IMR-90 (cell line): ENCODE measurements around the gene SUN5. TPM values are rescaled to one million over a fixed set of nuclear protein-coding genes. Genes with fewer than 3 reads are reported as not detected.
A peak's percentile ranks its signal among the peaks of the same experiment; 100 is the strongest.

Experiments used
- ATAC-seq: fragments of 200-7000 bp; cut with Tn5 transposase; 2 replicates; pipeline ENCODE4 v1.9.1; 2020; ENCODE audit warnings: low read depth, mild to moderate bottlenecking, moderate library complexity
- BruUV-seq: library from RNA; stranded (reverse); fragments of 400-500 nt; replicated peaks from 2 replicates; lab custom pipeline; 2021; lab: Mats Ljungman, UMichigan
- CTCF ChIA-PET: fragments of 300-600 bp; formaldehyde crosslinking; extraction: SDS; loops from one replicate; lab custom pipeline; 2021; ENCODE audit warnings: antibody characterized with exemption; lab: Yijun Ruan, JAX
- POLR2A ChIA-PET: fragments of 300-600 bp; sonication (Branson Sonifier 250); formaldehyde crosslinking; loops from one replicate; lab custom pipeline; 2022; ENCODE audit warnings: antibody characterized with exemption; ENCODE audit not compliant: unreplicated experiment; lab: Charles Lee
- DNase-seq: peaks from one replicate; pipeline ENCODE4 v3.0.0; 2013
- H2AFZ ChIP-seq: replicated peaks from 2 replicates; pipeline ENCODE3; 2013; ENCODE audit warnings: low read length, mild to moderate bottlenecking; ENCODE audit not compliant: poor library complexity
- H2AK5ac ChIP-seq: 2 replicates; pipeline ENCODE4 v1.6.1; 2013; ENCODE audit warnings: low read depth, low read length, inconsistent platforms
- H2AK9ac ChIP-seq: replicated peaks from 2 replicates; pipeline ENCODE3; 2013; ENCODE audit warnings: mild to moderate bottlenecking, low read depth, low read length, moderate library complexity; ENCODE audit not compliant: poor library complexity
- H2BK120ac ChIP-seq: 2 replicates; pipeline ENCODE4 v1.6.1; 2013; ENCODE audit warnings: low read depth, low read length, inconsistent platforms
- H2BK15ac ChIP-seq: 3 replicates; pipeline ENCODE4 v1.6.1; 2013; ENCODE audit warnings: low read depth, low read length, inconsistent platforms
- H2BK20ac ChIP-seq: 2 replicates; pipeline ENCODE4 v1.6.1; 2013; ENCODE audit warnings: low read depth, mild to moderate bottlenecking, inconsistent platforms, low read length, moderate library complexity
- H2BK5ac ChIP-seq: 2 replicates; pipeline ENCODE4 v1.6.1; 2013; ENCODE audit warnings: mild to moderate bottlenecking, low read depth, low read length, inconsistent platforms; ENCODE audit not compliant: poor library complexity, severe bottlenecking
- H3K14ac ChIP-seq: replicated peaks from 2 replicates; pipeline ENCODE4 v1.6.1; 2013; ENCODE audit warnings: low read depth, low read length, inconsistent platforms
- H3K18ac ChIP-seq: 2 replicates; pipeline ENCODE4 v1.6.1; 2013; ENCODE audit warnings: low read depth, low read length, control low read depth
- H3K23ac ChIP-seq: 2 replicates; pipeline ENCODE4 v1.6.1; 2013; ENCODE audit warnings: low read depth, low read length, inconsistent platforms
- H3K27ac ChIP-seq: 2 replicates; pipeline ENCODE4 v1.5.1; 2013; ENCODE audit warnings: mild to moderate bottlenecking, control low read depth, low read length; ENCODE audit not compliant: insufficient read depth
- H3K27me3 ChIP-seq: 2 replicates; pipeline ENCODE4 v1.6.1; 2013; ENCODE audit warnings: low read length; ENCODE audit not compliant: control insufficient read depth, insufficient read depth
- H3K36me3 ChIP-seq: 2 replicates; pipeline ENCODE4 v1.6.1; 2013; ENCODE audit warnings: low read length, mixed read lengths; ENCODE audit not compliant: control insufficient read depth, insufficient read depth
- H3K4ac ChIP-seq: 2 replicates; pipeline ENCODE4 v1.6.1; 2013; ENCODE audit warnings: low read depth, low read length, inconsistent platforms
- H3K4me1 ChIP-seq: 2 replicates; pipeline ENCODE4 v1.6.1; 2013; ENCODE audit warnings: low read length, mixed read lengths; ENCODE audit not compliant: control insufficient read depth, insufficient read depth
- H3K4me2 ChIP-seq: 2 replicates; pipeline ENCODE4 v1.6.1; 2013; ENCODE audit warnings: low read depth, mild to moderate bottlenecking, control low read depth, low read length, moderate library complexity
- H3K4me3 ChIP-seq: 2 replicates; pipeline ENCODE4 v1.5.1; 2013; ENCODE audit warnings: low read depth, mild to moderate bottlenecking, control low read depth, low read length, moderate library complexity; ENCODE audit not compliant: insufficient read depth
- H3K56ac ChIP-seq: 2 replicates; pipeline ENCODE4 v1.6.1; 2013; ENCODE audit warnings: low read length, inconsistent platforms; ENCODE audit not compliant: insufficient read depth; ENCODE audit errors: extremely low read depth
- H3K79me1 ChIP-seq, 2 experiments: 2 replicates each; pipeline ENCODE4 v1.6.1; 2013; ENCODE audit warnings: low read length in 2 of 2, inconsistent platforms in 1 of 2, low read depth in 1 of 2
- H3K9ac ChIP-seq: 2 replicates; pipeline ENCODE4 v1.6.1; 2013; ENCODE audit warnings: low read depth, low read length, control low read depth
- H3K9me1 ChIP-seq: 2 replicates; pipeline ENCODE4 v1.6.1; 2013; ENCODE audit warnings: low read length, inconsistent platforms; ENCODE audit not compliant: insufficient read depth
- H3K9me3 ChIP-seq: 2 replicates; pipeline ENCODE4 v1.6.1; 2013; ENCODE audit warnings: low read length; ENCODE audit not compliant: control insufficient read depth, insufficient read depth
- H4K20me1 ChIP-seq: 2 replicates; pipeline ENCODE4 v1.6.1; 2013; ENCODE audit warnings: low read length, inconsistent platforms; ENCODE audit not compliant: insufficient read depth
- H4K5ac ChIP-seq: 2 replicates; pipeline ENCODE4 v1.6.1; 2013; ENCODE audit warnings: mild to moderate bottlenecking, low read depth, low read length, control low read depth
- H4K8ac ChIP-seq, 2 experiments: 2 replicates each; pipeline ENCODE4 v1.6.1; 2013; ENCODE audit warnings: low read depth in 2 of 2, low read length in 2 of 2, control low read depth in 1 of 2, inconsistent platforms in 1 of 2
- H4K91ac ChIP-seq: 2 replicates; pipeline ENCODE4 v1.6.1; 2013; ENCODE audit warnings: low read depth, low read length, inconsistent platforms; ENCODE audit not compliant: insufficient read depth
- CEBPB ChIP-seq: IDR thresholded peaks from 2 replicates; pipeline ENCODE4 v1.6.1; 2012; ENCODE audit warnings: low read depth, low read length, improper control_type of control experiment
- MAFK ChIP-seq: IDR thresholded peaks from 2 replicates; pipeline ENCODE4 v1.6.1; 2012; ENCODE audit warnings: low read depth, low read length, improper control_type of control experiment
- MAZ ChIP-seq: IDR thresholded peaks from 2 replicates; pipeline ENCODE4 v1.6.1; 2012; ENCODE audit warnings: low read depth, mild to moderate bottlenecking, low read length, improper control_type of control experiment, moderate library complexity, borderline replicate concordance
- RFX5 ChIP-seq: IDR thresholded peaks from 2 replicates; pipeline ENCODE4 v1.8.0; 2012; ENCODE audit warnings: low read depth, mild to moderate bottlenecking, low read length, moderate library complexity
- SMC3 ChIP-seq: fragments of 150-350 bp; IDR thresholded peaks from 2 replicates; pipeline ENCODE4 v1.6.1; 2016; ENCODE audit warnings: low read depth, mild to moderate bottlenecking, antibody characterized with exemption, low read length, moderate library complexity
- WGBS, 2 experiments: methylation state at CpG; one replicate each; pipeline versions ENCODE4 v1.1.5 to v1.1.7; 2013; ENCODE audit warnings: missing lambda C conversion rate in 2 of 2; ENCODE audit not compliant: insufficient read length in 1 of 2; ENCODE audit errors: extremely low coverage in 2 of 2; 5-methylcytosine and 5-hydroxymethylcytosine counted together
- dilution Hi-C: fragments of 300-500 bp; cut with HindIII; formaldehyde crosslinking; loops from one replicate; pipeline ENCODE4 v1.14.3; 2018; ENCODE audit warnings: low sequenced_read_pairs; ENCODE audit not compliant: unreplicated experiment
- in situ Hi-C: fragments of 300-500 bp; cut with MboI; formaldehyde crosslinking; loops from 3 replicates; pipeline ENCODE4 v1.14.3; 2019; ENCODE audit warnings: low sequenced_read_pairs, inconsistent platforms, mixed read lengths
- intact Hi-C: fragments of 100-400 bp; cut with micrococcal nuclease; formaldehyde crosslinking; loops from 2 replicates; pipeline ENCODE4 v1.10.0; 2022
- polyA plus RNA-seq, 3 experiments: library from polyadenylated mRNA; depleted of rRNA; stranded (reverse); fragments of >200 nt; gene quantifications; 2 replicates each; pipeline ENCODE4 v1.2.3, GENCODE V29; 2012; ENCODE audit warnings: low replicate concordance in 1 of 3
- total RNA-seq: library from RNA; depleted of rRNA; stranded (reverse); fragments of >200 nt; gene quantifications from 2 replicates; pipeline ENCODE4 v1.2.3, GENCODE V29; 2012
- TF ChIP-seq, protein P1 (sequence below): conservative IDR thresholded peaks from 2 replicates; pipeline ENCODE4 v1.5.1; 2012; ENCODE audit warnings: mild to moderate bottlenecking, low read depth, low read length, improper control_type of control experiment
- TF ChIP-seq, protein P2 (sequence below): fragments of 150-350 bp; IDR thresholded peaks from 2 replicates; pipeline ENCODE4 v1.6.1; 2017; ENCODE audit warnings: mild to moderate bottlenecking, antibody characterized with exemption, low read length, low read depth

The SUN5 gene
- total and polyA plus RNA-seq, 2 of the 4 experiments (the other 2 are of a cell fraction) = not detected

DNA sequence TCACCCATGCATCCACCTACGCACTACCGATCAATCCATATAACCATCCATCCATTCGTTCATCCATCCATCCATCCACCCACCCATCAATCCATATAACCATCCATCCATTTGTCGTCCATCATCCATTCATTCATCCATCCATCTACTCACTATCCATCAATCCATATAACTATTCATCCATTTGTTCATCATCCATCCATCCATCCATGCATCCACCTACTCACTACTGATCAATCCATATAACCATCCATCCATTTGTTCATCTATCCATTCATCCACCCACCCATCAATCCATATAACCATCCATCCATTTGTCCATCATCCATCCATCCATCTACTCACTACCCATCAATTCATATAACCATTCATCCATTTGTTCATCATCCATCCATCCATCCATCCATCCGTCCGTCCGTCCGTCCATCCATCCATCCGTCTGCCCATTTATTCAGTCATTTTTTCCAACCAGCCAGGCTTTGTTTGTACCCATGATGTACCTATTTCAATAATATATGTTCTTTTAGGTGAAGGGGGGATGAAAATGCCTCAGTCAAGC is 21.2 kb upstream of the SUN5 start:
- H3K4ac ChIP-seq = no peak overlapping the region
- no peak overlapping the region for H3K56ac ChIP-seq
- no TSS peak for BruUV-seq
- no peaks in the 10 kb centered on the region for H4K20me1 ChIP-seq
- no peak overlapping the region for H2AFZ ChIP-seq
- TF ChIP-seq, protein P1, sequence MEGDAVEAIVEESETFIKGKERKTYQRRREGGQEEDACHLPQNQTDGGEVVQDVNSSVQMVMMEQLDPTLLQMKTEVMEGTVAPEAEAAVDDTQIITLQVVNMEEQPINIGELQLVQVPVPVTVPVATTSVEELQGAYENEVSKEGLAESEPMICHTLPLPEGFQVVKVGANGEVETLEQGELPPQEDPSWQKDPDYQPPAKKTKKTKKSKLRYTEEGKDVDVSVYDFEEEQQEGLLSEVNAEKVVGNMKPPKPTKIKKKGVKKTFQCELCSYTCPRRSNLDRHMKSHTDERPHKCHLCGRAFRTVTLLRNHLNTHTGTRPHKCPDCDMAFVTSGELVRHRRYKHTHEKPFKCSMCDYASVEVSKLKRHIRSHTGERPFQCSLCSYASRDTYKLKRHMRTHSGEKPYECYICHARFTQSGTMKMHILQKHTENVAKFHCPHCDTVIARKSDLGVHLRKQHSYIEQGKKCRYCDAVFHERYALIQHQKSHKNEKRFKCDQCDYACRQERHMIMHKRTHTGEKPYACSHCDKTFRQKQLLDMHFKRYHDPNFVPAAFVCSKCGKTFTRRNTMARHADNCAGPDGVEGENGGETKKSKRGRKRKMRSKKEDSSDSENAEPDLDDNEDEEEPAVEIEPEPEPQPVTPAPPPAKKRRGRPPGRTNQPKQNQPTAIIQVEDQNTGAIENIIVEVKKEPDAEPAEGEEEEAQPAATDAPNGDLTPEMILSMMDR = no peak
- no peak for TF ChIP-seq MAFK
- TF ChIP-seq RFX5 = no peak
- TF ChIP-seq, protein P2, sequence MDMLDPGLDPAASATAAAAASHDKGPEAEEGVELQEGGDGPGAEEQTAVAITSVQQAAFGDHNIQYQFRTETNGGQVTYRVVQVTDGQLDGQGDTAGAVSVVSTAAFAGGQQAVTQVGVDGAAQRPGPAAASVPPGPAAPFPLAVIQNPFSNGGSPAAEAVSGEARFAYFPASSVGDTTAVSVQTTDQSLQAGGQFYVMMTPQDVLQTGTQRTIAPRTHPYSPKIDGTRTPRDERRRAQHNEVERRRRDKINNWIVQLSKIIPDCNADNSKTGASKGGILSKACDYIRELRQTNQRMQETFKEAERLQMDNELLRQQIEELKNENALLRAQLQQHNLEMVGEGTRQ = no peak
- no peak for TF ChIP-seq CEBPB
- no peak for TF ChIP-seq SMC3
- no peak for TF ChIP-seq MAZ
- in situ Hi-C loops (no loop called here), dilution Hi-C loops (no loop called here), intact Hi-C loops (no loop called here)
- no peak overlapping the region for H4K5ac ChIP-seq
- H2BK5ac ChIP-seq = peak overlapping the region; percentile 46
- H3K27me3 ChIP-seq = no peaks in the 10 kb centered on the region
- H4K8ac ChIP-seq = no peak overlapping the region
- no peak overlapping the region for H3K23ac ChIP-seq
- no peaks in the 10 kb centered on the region for H3K4me1 ChIP-seq
- no peaks in the 10 kb centered on the region for H3K79me1 ChIP-seq
- H3K9me3 ChIP-seq = no peaks in the 10 kb centered on the region
- no peak overlapping the region for H2BK120ac ChIP-seq
- ATAC-seq = no peak
- H2AK9ac ChIP-seq = no peak overlapping the region
- H3K4me2 ChIP-seq = no peak overlapping the region
- no peak for DNase-seq
- no peak overlapping the region for H3K27ac ChIP-seq
- H2BK15ac ChIP-seq = no peak overlapping the region
- no peak overlapping the region for H3K18ac ChIP-seq
- ChIA-PET CTCF (no interaction called here), POLR2A (no interaction called here)
- H3K9me1 ChIP-seq = no peaks in the 10 kb centered on the region
- H4K91ac ChIP-seq = no peak overlapping the region
- H3K9ac ChIP-seq = no peak overlapping the region
- H3K36me3 ChIP-seq = no peaks in the 10 kb centered on the region
- H3K4me3 ChIP-seq = no peak overlapping the region
- no peak overlapping the region for H2AK5ac ChIP-seq
- no peak overlapping the region for H3K14ac ChIP-seq
- 45 to 100% methylated on average over 2 to 4 of the region's 9 CpGs for WGBS, 2 experiments
- no peak overlapping the region for H2BK20ac ChIP-seq
